Neural crest cell (in vitro differentiated cells): Measurements from ENCODE around the gene ACER3. TPM values are rescaled to one million over a fixed set of nuclear protein-coding genes. Genes with fewer than 3 reads are reported as not detected.
"Not testable (repeated sequence)": the region's sequence is repeated elsewhere in the genome, so short reads cannot be mapped to it uniquely, and the experiment has no call there.

ENCODE experiments used
- DNase-seq: peaks from one replicate; pipeline ENCODE4 v3.0.0; 2021; ENCODE audit warnings: low read depth, mixed read lengths, low spot score
- H3K27ac Mint-ChIP-seq: one replicate; pipeline ENCODE4 v1.8.0; 2021; ENCODE audit warnings: mild to moderate bottlenecking, mixed read lengths; ENCODE audit not compliant: unreplicated experiment
- H3K27me3 Mint-ChIP-seq: 2 replicates; pipeline ENCODE4 v1.8.0; 2021; ENCODE audit warnings: low read depth, mild to moderate bottlenecking, mixed read lengths
- H3K36me3 Mint-ChIP-seq: 2 replicates; pipeline ENCODE4 v1.8.0; 2021; ENCODE audit warnings: low read depth, mild to moderate bottlenecking, mixed read lengths
- H3K4me1 Mint-ChIP-seq: 2 replicates; pipeline ENCODE4 v1.8.0; 2021; ENCODE audit warnings: mixed read lengths
- H3K4me3 Mint-ChIP-seq: one replicate; pipeline ENCODE4 v1.8.0; 2021; ENCODE audit warnings: mild to moderate bottlenecking, mixed read lengths
- H3K9me3 Mint-ChIP-seq: 2 replicates; pipeline ENCODE4 v1.8.0; 2021; ENCODE audit warnings: mixed read lengths
- total RNA-seq: library from RNA; stranded (reverse); gene quantifications from 2 replicates; pipeline ENCODE4 v1.2.1, GENCODE V29; 2021
- TF ChIP-seq, protein P1 (sequence below): fragments of 200-600 bp; sonication (generic); conservative IDR thresholded peaks from 2 replicates; pipeline ENCODE4 v1.5.0; 2021; ENCODE audit warnings: antibody characterized with exemption, mild to moderate bottlenecking

The ACER3 gene
- total RNA-seq, 1 donor from 2014 or later: 19.0 TPM

- no peak overlapping the region for H3K4me3 Mint-ChIP-seq
These were observed 11.3 kb upstream of the ACER3 start for GRCh38 chr11:76849376-76849775.

GRCh38 chr11:76850130-76850529 is 10.6 kb upstream of the ACER3 start:
- Mint-ChIP-seq H3K27ac (no peak overlapping the region), H3K27me3 (no peaks in the 10 kb centered on the region), H3K9me3 (no peaks in the 10 kb centered on the region), H3K36me3 (no peaks in the 10 kb centered on the region), H3K4me1 (no peaks in the 10 kb centered on the region), H3K4me3 (no peak overlapping the region)
- DNase-seq: no peak
- TF ChIP-seq, protein P1, sequence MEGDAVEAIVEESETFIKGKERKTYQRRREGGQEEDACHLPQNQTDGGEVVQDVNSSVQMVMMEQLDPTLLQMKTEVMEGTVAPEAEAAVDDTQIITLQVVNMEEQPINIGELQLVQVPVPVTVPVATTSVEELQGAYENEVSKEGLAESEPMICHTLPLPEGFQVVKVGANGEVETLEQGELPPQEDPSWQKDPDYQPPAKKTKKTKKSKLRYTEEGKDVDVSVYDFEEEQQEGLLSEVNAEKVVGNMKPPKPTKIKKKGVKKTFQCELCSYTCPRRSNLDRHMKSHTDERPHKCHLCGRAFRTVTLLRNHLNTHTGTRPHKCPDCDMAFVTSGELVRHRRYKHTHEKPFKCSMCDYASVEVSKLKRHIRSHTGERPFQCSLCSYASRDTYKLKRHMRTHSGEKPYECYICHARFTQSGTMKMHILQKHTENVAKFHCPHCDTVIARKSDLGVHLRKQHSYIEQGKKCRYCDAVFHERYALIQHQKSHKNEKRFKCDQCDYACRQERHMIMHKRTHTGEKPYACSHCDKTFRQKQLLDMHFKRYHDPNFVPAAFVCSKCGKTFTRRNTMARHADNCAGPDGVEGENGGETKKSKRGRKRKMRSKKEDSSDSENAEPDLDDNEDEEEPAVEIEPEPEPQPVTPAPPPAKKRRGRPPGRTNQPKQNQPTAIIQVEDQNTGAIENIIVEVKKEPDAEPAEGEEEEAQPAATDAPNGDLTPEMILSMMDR: no peak

More at GRCh38 chr11:76849376-76849775, 11.3 kb upstream of the ACER3 start:
- no peak for DNase-seq
- no peaks in the 10 kb centered on the region for H3K27me3 Mint-ChIP-seq
- TF ChIP-seq, protein P1: no peak
- no peaks in the 10 kb centered on the region for H3K4me1 Mint-ChIP-seq
- no peak overlapping the region for H3K27ac Mint-ChIP-seq
- no peaks in the 10 kb centered on the region for H3K36me3 Mint-ChIP-seq
- H3K9me3 Mint-ChIP-seq: peaks cover 2% of the 10 kb centered on the region

DNA sequence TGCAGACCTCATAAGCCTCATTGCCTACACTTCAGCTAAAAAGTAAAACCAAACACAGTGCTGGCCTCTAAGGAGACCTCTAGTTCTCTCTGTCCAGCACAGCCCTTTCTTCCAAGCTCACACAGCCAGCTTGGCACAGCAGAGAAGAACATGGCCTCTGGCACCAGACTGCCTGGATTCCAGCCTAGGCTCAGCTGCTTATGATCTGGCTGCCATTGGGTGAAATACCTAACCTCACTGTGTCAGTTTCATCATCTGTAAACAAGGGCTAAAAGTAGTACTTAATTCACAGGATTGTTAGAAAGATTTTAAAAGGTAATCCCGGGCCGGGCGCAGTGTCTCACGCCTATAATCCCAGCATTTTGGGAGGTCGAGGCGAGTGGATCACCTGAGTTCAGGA is 9.9 kb upstream of the ACER3 start:
- Mint-ChIP-seq H3K4me1 (no peaks in the 10 kb centered on the region), H3K27me3 (no peaks in the 10 kb centered on the region), H3K4me3 (no peak overlapping the region), H3K27ac (no peak overlapping the region), H3K9me3 (no peaks in the 10 kb centered on the region), H3K36me3 (no peaks in the 10 kb centered on the region)
- TF ChIP-seq, protein P1: no peak
- no peak for DNase-seq

- H3K27me3 Mint-ChIP-seq: no peaks in the 10 kb centered on the region
- H3K4me1 Mint-ChIP-seq: peaks cover 9% of the 10 kb centered on the region
- H3K36me3 Mint-ChIP-seq: no peaks in the 10 kb centered on the region
- no peak for DNase-seq
- no peak overlapping the region for H3K4me3 Mint-ChIP-seq
- H3K27ac Mint-ChIP-seq: no peak overlapping the region
- no peaks in the 10 kb centered on the region for H3K9me3 Mint-ChIP-seq
- TF ChIP-seq, protein P1: no peak
These were observed 6.0 kb upstream of the ACER3 start for GRCh38 chr11:76854709-76855108.

DNA sequence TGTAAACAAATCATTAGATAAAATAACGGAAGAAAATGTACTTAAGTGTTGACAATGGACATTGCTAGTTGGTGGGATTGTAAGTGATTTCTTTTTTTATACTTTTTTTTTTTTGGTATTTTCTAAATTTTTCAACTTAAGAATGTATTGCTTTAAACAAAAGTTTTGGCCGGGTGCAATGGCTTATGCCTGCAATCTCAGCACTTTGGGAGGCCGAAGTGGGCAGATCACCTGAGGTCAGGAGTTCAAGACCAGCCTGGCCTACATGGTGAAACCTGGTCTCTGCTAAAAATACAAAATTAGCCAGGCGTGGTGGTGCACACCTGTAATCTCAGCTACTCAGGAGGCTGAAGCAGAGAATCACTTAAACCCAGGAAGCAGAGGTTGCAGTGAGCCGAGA is 5.0 kb upstream of the ACER3 start:
- not testable (repeated sequence) for H3K9me3 Mint-ChIP-seq, H3K4me1 Mint-ChIP-seq, H3K4me3 Mint-ChIP-seq, H3K36me3 Mint-ChIP-seq, H3K27ac Mint-ChIP-seq, H3K27me3 Mint-ChIP-seq, DNase-seq

- Mint-ChIP-seq H3K27ac (no peak overlapping the region), H3K9me3 (no peaks in the 10 kb centered on the region), H3K27me3 (no peaks in the 10 kb centered on the region), H3K4me3 (no peak overlapping the region), H3K36me3 (no peaks in the 10 kb centered on the region), H3K4me1 (peaks cover 9% of the 10 kb centered on the region)
- TF ChIP-seq, protein P1: no peak
- no peak for DNase-seq
These were observed 4.6 kb upstream of the ACER3 start for GRCh38 chr11:76856106-76856505.
